ENCODE data around the gene ARID5B. TPM values are rescaled to one million over a fixed set of nuclear protein-coding genes. Genes with fewer than 3 reads are reported as not detected.

ARID5B gene
- total RNA-seq (ENCODE audit: unreplicated experiment), result 1.1 TPM
- long read RNA-seq, partial matches to known transcripts, result 2 of 3 reads
- long read RNA-seq, other reads (novel, unspliced or antisense), result 1 of 3 reads

- H3K27me3 Mint-ChIP-seq (ENCODE audit: unreplicated experiment), result peaks cover 9% of the 10 kb centered on the region
- no peak for TF ChIP-seq CTCF (IDR thresholded peaks at IDR 0.05; ENCODE audit: partially characterized antibody, unreplicated experiment)
- H3K27ac Mint-ChIP-seq (ENCODE audit: unreplicated experiment), result peak within 1 kb of the TSS; percentile 100
These were observed at the start of gene ARID5B for GRCh38 chr10:61900829-61901792. Gene ARID5B (plus strand): TSS chr10:61901699. CDS start chr10:61901710, 11 bp downstream.

GRCh38 chr10:61852261-61852660, 49.2 kb upstream of the ARID5B start:
- Mint-ChIP-seq H3K27me3 (ENCODE audit: unreplicated experiment) (peaks cover 2% of the 10 kb centered on the region), H3K9me3 (ENCODE audit: unreplicated experiment) (no peaks in the 10 kb centered on the region), H3K27ac (ENCODE audit: unreplicated experiment) (no peak overlapping the region), H3K4me3 (ENCODE audit: unreplicated experiment) (no peak overlapping the region), H3K36me3 (ENCODE audit: unreplicated experiment) (no peaks in the 10 kb centered on the region), H3K4me1 (ENCODE audit: low read depth, unreplicated experiment) (peaks cover 2% of the 10 kb centered on the region)
- no peak for TF ChIP-seq CTCF (IDR thresholded peaks at IDR 0.05; ENCODE audit: partially characterized antibody, unreplicated experiment)
- DNase-seq, result no peak

More at GRCh38 chr10:61900829-61901792, at the start of gene ARID5B:
- Mint-ChIP-seq H3K9me3 (ENCODE audit: unreplicated experiment) (peaks cover 12% of the 10 kb centered on the region), H3K36me3 (ENCODE audit: unreplicated experiment) (no peaks in the 10 kb centered on the region), H3K4me3 (ENCODE audit: unreplicated experiment) (peak within 1 kb of the TSS; percentile 92), H3K4me1 (ENCODE audit: low read depth, unreplicated experiment) (peaks cover 43% of the 10 kb centered on the region)
- DNase-seq, result peak; percentile 42

GRCh38 chr10:61855771-61856170, 45.7 kb upstream of the ARID5B start:
- Mint-ChIP-seq H3K9me3 (ENCODE audit: unreplicated experiment) (no peaks in the 10 kb centered on the region), H3K36me3 (ENCODE audit: unreplicated experiment) (no peaks in the 10 kb centered on the region), H3K27me3 (ENCODE audit: unreplicated experiment) (peaks cover 2% of the 10 kb centered on the region), H3K4me1 (ENCODE audit: low read depth, unreplicated experiment) (peaks cover 2% of the 10 kb centered on the region), H3K4me3 (ENCODE audit: unreplicated experiment) (no peak overlapping the region), H3K27ac (ENCODE audit: unreplicated experiment) (no peak overlapping the region)
- DNase-seq, result peak; percentile 31
- TF ChIP-seq CTCF (IDR thresholded peaks at IDR 0.05; ENCODE audit: partially characterized antibody, unreplicated experiment), result no peak

DNA sequence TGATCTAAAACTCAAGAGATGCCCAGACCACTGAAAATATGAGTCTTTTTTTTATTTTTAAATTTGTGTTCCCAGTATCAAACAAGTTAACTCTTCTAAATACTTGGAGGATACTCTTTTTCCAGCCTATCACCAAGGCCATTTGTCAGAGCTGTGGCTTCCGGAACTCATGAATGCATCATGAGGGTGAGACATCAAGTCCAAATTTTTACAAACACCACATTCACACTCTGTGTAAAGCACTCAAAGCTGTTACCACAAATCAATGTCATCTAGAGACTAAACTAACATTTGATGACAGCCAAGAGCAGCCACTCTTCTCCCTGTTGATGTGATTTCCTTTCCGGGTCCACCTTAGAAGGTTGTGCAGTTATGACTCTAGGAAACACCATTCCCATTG, 43.8 kb upstream of the ARID5B start:
- DNase-seq, result no peak
- H3K27me3 Mint-ChIP-seq (ENCODE audit: unreplicated experiment), result peaks cover 2% of the 10 kb centered on the region
- H3K9me3 Mint-ChIP-seq (ENCODE audit: unreplicated experiment), result no peaks in the 10 kb centered on the region
- no peak for TF ChIP-seq CTCF (IDR thresholded peaks at IDR 0.05; ENCODE audit: partially characterized antibody, unreplicated experiment)
- H3K4me3 Mint-ChIP-seq (ENCODE audit: unreplicated experiment), result no peak overlapping the region
- H3K4me1 Mint-ChIP-seq (ENCODE audit: low read depth, unreplicated experiment), result peaks cover 2% of the 10 kb centered on the region
- H3K27ac Mint-ChIP-seq (ENCODE audit: unreplicated experiment), result no peak overlapping the region
- no peaks in the 10 kb centered on the region for H3K36me3 Mint-ChIP-seq (ENCODE audit: unreplicated experiment)

- H3K27ac Mint-ChIP-seq (ENCODE audit: unreplicated experiment), result no peak overlapping the region
- H3K36me3 Mint-ChIP-seq (ENCODE audit: unreplicated experiment), result no peaks in the 10 kb centered on the region
- H3K27me3 Mint-ChIP-seq (ENCODE audit: unreplicated experiment), result peaks cover 2% of the 10 kb centered on the region
- peaks cover 2% of the 10 kb centered on the region for H3K4me1 Mint-ChIP-seq (ENCODE audit: low read depth, unreplicated experiment)
- no peak for TF ChIP-seq CTCF (IDR thresholded peaks at IDR 0.05; ENCODE audit: partially characterized antibody, unreplicated experiment)
- no peak overlapping the region for H3K4me3 Mint-ChIP-seq (ENCODE audit: unreplicated experiment)
- no peak for DNase-seq
- no peaks in the 10 kb centered on the region for H3K9me3 Mint-ChIP-seq (ENCODE audit: unreplicated experiment)
These were observed 41.7 kb upstream of the ARID5B start for GRCh38 chr10:61859786-61860185.

Data from glutamatergic neuron (in vitro differentiated cells).